Measurements from ENCODE around the gene FUT6.
"Not testable (repeated sequence)": the region's sequence is repeated elsewhere in the genome, so short reads cannot be mapped to it uniquely, and the experiment has no call there.

Gene FUT6

DNA sequence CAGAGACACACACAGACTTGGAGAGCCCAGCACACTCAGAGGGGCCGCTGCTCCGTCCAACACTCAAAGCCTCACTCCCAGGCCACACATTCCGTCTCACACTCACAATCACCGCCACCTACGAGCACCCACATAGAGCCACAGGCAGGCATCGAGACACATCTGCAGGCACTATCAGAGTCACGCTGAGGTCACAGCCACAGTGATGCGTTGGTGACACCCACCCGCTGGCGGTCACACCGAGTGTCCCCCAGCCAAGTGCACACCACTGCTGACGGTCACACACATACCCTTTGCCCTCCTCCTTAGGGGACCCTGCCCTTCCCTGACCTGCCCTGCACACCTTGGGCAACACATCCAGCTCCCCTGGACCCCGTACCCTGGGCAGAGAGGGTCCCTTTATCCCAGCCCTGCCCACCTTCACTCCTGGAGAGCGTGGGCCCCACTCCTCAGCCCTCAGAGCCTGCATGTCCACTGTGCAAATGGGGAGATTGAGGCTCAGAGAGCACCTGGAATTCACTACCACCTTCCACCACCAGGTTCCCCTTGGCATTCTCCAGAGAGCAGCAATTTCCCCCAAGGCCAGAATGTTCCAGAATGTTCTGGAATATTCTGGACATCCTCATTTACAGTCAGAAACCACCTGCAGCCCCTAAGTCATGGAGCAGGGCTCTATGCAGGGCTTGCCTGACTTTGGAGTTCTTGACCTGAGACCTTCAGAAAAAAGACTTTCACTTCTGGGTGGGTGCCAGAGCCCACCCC, 25.4 kb upstream of the FUT6 start:
- TF ChIP-seq TOX (CRISPR knock-in tag; IDR thresholded peaks at IDR 0.05; ENCODE audit: borderline replicate concordance) (no peak), ZNF565 (CRISPR knock-in tag; conservative IDR thresholded peaks at IDR 0.05; ENCODE audit: low read depth) (no peak), PPARA (CRISPR knock-in tag; IDR thresholded peaks at IDR 0.05; ENCODE audit: borderline replicate concordance) (no peak), TCF4 (CRISPR knock-in tag; IDR thresholded peaks at IDR 0.05; ENCODE audit: borderline replicate concordance) (no peak), SNAI2 (CRISPR knock-in tag; IDR thresholded peaks at IDR 0.05) (no peak), ZNF8 (CRISPR knock-in tag; IDR thresholded peaks at IDR 0.05) (no peak), CSRNP3 (CRISPR knock-in tag; IDR thresholded peaks at IDR 0.05) (no peak), CSDC2 (CRISPR knock-in tag; IDR thresholded peaks at IDR 0.05) (no peak), GLIS3 (CRISPR knock-in tag; IDR thresholded peaks at IDR 0.05) (no peak), ZNF70 (CRISPR knock-in tag; IDR thresholded peaks at IDR 0.05) (no peak), PATZ1 (CRISPR knock-in tag; IDR thresholded peaks at IDR 0.05; ENCODE audit: borderline replicate concordance) (no peak)
- ATAC-seq, result peak; percentile 31; the same call in 2 of the 3 replicates

DNA sequence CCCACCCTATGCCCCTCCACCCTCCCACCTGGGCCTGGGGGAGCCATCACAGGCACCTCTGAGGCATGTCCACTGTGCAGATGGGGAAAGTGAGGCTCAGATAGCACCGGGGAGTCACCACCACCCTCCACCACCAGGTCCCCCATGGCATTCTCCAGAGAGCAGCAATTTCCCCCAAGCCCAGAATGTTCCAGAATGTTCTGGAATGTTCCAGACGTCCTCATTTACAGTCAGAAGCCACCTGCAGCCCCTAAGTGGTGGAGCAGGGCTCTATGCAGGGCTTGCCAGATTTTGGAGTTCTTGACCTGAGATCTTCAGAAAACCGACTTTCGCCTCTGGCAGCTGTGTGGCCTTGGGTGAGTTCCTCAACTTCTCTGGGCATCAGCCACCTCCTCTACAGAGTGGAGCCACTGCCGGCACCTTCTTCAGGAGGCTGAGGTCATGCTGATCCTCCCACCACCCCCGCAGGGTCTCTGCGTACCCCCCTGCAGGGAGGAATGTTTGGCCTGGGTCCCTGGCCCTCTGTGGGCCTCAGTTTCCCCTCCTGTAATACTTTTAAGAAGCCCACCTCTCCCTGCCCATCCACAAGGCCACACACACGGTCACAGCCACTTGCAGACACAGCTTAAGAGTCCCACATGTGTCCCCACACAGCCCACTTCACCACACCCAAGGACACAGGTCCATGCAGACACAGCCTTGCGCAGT, 24.7 kb upstream of the FUT6 start:
- no peak for ATAC-seq
- no peak for TF ChIP-seq OSR1 (CRISPR knock-in tag; IDR thresholded peaks at IDR 0.05)
- TF ChIP-seq ISL1 (CRISPR knock-in tag; IDR thresholded peaks at IDR 0.05), result no peak

DNA sequence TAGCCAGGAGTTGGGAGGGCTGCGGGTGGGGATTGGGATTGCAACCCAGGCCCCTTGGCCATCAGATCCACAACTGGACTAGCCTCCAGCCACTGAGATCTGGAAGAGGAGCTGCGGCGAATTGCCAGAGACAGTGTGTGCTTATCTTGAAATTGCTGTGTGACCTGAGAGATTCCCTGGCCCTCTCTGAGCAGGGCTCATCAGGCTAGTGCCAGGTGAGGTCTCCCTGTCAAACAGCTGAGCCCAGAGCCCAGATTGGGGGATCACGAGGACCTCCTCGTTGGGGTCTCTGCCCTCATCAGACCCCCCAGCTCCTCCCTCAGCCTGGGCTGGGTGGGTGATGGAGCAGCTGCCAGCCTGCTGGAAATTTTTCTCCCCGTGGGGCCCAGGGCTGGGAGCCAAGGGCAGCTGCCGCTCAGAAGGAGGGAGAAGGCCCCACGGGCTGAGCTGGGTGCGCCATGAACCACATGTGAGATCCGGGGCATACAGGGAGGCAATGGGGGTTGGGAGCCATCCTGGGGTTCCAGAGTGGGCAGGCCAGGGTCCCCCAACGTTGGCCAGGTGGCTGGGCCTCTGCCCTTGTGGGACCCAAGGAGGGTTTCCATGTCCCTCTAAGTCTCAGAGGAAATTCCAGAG, 23.6 kb upstream of the FUT6 start:
- no peak for TF ChIP-seq SNAI2 (CRISPR knock-in tag; IDR thresholded peaks at IDR 0.05)
- ATAC-seq, result no peak

DNA sequence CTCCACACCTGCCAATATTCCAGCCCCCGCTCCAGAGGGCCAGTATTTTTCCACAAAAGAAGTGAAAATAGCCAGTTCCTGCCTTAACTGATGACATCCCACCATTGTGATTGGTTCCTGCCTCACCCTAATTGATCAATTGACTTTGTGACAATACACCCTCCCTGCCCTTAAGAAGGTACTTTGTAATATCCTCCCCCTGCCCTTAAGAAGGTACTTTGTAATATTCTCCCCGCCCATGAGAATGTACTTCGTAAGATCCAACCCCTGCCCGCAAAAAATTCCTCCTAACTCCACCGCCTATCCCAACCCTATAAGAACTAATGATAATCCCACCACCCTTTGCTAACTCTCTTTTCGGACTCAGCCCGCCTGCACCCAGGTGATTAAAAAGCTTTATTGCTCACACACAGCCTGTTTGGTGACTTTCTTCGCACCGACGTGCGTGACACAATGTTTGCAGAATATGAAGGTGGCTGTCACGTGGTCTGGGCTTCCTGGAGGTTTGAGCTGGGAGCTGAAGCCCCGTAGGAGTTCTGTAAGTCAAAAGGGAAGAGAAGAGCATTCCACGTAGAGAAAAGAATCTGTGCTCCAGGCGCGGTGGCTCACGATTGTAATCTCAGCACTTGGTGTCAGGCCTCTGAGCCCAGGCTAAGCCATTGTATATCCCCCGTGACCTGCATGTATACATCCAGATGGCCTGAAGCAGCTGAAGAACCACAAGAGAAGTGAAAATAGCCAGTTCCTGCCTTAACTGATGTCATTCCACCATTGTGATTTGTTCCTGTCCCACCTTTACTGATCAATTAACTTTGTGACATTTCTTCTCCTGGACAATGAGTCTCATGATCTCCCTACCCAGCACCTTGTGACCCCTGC, 17.9 kb upstream of the FUT6 start:
- no peak for TF ChIP-seq ZNF565 (CRISPR knock-in tag; conservative IDR thresholded peaks at IDR 0.05; ENCODE audit: low read depth)
- TF ChIP-seq RARB (CRISPR knock-in tag; IDR thresholded peaks at IDR 0.05), result no peak
- TF ChIP-seq ZC3H10 (CRISPR knock-in tag; IDR thresholded peaks at IDR 0.05), result no peak
- no peak for TF ChIP-seq TOX (CRISPR knock-in tag; IDR thresholded peaks at IDR 0.05; ENCODE audit: borderline replicate concordance)
- TF ChIP-seq ARNTL (CRISPR knock-in tag; IDR thresholded peaks at IDR 0.05; ENCODE audit: borderline replicate concordance, low read depth), result no peak
- TF ChIP-seq PATZ1 (CRISPR knock-in tag; IDR thresholded peaks at IDR 0.05; ENCODE audit: borderline replicate concordance), result no peak
- TF ChIP-seq POU6F1 (CRISPR knock-in tag; IDR thresholded peaks at IDR 0.05; ENCODE audit: borderline replicate concordance, low read depth), result no peak
- ATAC-seq, result no peak

- ATAC-seq, result not testable (repeated sequence)
Observed at GRCh38 chr19:5855151-5855550, 15.6 kb upstream of the FUT6 start.

DNA sequence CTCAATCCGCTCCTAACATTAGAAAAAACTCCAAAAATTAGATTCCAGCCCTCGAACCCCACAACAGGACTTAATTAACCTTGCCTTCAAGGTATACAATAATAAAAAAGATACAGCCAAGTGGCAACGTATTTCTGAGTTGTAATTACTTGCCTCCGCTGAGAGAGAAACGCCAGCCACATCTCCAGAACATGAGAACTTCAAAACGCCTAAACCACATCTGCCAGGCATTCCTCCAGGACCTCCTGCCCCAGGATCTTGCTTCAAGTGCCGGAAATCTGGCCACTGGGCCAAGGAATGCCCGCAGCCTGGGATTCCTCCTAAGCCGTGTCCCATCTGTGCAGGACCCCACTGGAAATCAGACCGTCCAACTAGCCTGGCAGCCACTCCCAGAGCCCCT, 14.6 kb upstream of the FUT6 start:
- not testable (repeated sequence) for ATAC-seq
